SK-N-SH (cell line): ENCODE results near the gene FAM228B.

Source experiments
- EP300 ChIP-seq, 2 experiments: IDR thresholded peaks; 2 replicates each; pipeline versions ENCODE4 v1.4.0 to v1.6.1; 2012; ENCODE audit warnings: borderline replicate concordance in 1 of 2, low read depth in 1 of 2, low read length in 1 of 2
- NRF1 ChIP-seq: IDR thresholded peaks from 2 replicates; pipeline ENCODE4 v1.6.1; 2012; ENCODE audit warnings: low read depth, mild to moderate bottlenecking, low read length
- RCOR1 ChIP-seq: fragments of 150-350 bp; IDR thresholded peaks from 2 replicates; pipeline ENCODE4 v1.6.1; 2017; ENCODE audit warnings: antibody characterized with exemption, low read length
- RFX5 ChIP-seq: IDR thresholded peaks from 2 replicates; pipeline ENCODE4 v1.6.1; 2012; ENCODE audit warnings: mild to moderate bottlenecking, improper control_type of control experiment, low read length
- RXRA ChIP-seq: IDR thresholded peaks from 2 replicates; pipeline ENCODE4 v1.4.0; 2012; ENCODE audit warnings: low read depth, mild to moderate bottlenecking, borderline replicate concordance
- SMC3 ChIP-seq: IDR thresholded peaks from 2 replicates; pipeline ENCODE4 v1.6.1; 2012; ENCODE audit warnings: low read depth, low read length, improper control_type of control experiment
- TAF1 ChIP-seq: IDR thresholded peaks from 2 replicates; pipeline ENCODE4 v1.6.1; 2012; ENCODE audit warnings: low read depth, mild to moderate bottlenecking, low read length, moderate library complexity, borderline replicate concordance
- TCF12 ChIP-seq: IDR thresholded peaks from 2 replicates; pipeline ENCODE4 v1.4.0; 2012
- TEAD4 ChIP-seq: IDR thresholded peaks from 2 replicates; pipeline ENCODE4 v1.4.0; 2012; ENCODE audit warnings: mild to moderate bottlenecking, borderline replicate concordance; ENCODE audit not compliant: insufficient read depth
- YY1 ChIP-seq: IDR thresholded peaks from 2 replicates; pipeline ENCODE4 v1.4.0; 2012; ENCODE audit warnings: low read depth, mild to moderate bottlenecking
- TF ChIP-seq, protein P1 (sequence below): fragments of 200-600 bp; sonication (generic); IDR thresholded peaks from 2 replicates; pipeline ENCODE4 v1.6.1; 2017; ENCODE audit warnings: antibody characterized with exemption, mild to moderate bottlenecking, moderate library complexity
- TF ChIP-seq, protein P2 (sequence below): IDR thresholded peaks from 2 replicates; pipeline ENCODE4 v1.6.1; 2012; ENCODE audit warnings: mild to moderate bottlenecking, low read depth, low read length, moderate library complexity
- TF ChIP-seq, protein P3 (sequence below): fragments of 150-350 bp; IDR thresholded peaks from 2 replicates; pipeline ENCODE4 v1.6.1; 2017; ENCODE audit warnings: antibody characterized with exemption, low read length, low read depth, borderline replicate concordance
- TF ChIP-seq, protein P4 (sequence below): IDR thresholded peaks from 2 replicates; pipeline ENCODE4 v1.4.0; 2012; ENCODE audit warnings: low read depth, borderline replicate concordance

DNA sequence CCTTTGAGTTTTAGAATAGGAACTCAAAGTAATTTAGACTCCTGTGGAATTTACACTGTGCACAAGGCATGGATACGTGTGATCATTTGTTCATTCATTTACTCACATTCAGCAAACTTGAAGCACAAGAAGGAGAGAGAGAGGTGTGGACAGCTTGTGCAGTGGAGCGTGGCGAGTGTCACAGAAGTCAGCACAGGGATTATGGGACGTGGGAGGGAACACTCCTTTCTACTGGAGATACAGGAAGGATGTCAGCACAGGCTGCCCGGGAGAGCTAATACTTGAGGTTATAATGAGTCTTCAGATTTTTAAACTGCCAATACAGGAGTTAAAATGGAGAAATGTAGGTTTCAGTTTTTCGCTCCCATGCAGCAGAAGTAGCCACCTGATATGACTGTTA, 58.6 kb downstream of the FAM228B start:
- TF ChIP-seq, protein P1, sequence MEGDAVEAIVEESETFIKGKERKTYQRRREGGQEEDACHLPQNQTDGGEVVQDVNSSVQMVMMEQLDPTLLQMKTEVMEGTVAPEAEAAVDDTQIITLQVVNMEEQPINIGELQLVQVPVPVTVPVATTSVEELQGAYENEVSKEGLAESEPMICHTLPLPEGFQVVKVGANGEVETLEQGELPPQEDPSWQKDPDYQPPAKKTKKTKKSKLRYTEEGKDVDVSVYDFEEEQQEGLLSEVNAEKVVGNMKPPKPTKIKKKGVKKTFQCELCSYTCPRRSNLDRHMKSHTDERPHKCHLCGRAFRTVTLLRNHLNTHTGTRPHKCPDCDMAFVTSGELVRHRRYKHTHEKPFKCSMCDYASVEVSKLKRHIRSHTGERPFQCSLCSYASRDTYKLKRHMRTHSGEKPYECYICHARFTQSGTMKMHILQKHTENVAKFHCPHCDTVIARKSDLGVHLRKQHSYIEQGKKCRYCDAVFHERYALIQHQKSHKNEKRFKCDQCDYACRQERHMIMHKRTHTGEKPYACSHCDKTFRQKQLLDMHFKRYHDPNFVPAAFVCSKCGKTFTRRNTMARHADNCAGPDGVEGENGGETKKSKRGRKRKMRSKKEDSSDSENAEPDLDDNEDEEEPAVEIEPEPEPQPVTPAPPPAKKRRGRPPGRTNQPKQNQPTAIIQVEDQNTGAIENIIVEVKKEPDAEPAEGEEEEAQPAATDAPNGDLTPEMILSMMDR = no peak
- no peak for TF ChIP-seq RFX5
- no peak for TF ChIP-seq YY1
- TF ChIP-seq, protein P2, sequence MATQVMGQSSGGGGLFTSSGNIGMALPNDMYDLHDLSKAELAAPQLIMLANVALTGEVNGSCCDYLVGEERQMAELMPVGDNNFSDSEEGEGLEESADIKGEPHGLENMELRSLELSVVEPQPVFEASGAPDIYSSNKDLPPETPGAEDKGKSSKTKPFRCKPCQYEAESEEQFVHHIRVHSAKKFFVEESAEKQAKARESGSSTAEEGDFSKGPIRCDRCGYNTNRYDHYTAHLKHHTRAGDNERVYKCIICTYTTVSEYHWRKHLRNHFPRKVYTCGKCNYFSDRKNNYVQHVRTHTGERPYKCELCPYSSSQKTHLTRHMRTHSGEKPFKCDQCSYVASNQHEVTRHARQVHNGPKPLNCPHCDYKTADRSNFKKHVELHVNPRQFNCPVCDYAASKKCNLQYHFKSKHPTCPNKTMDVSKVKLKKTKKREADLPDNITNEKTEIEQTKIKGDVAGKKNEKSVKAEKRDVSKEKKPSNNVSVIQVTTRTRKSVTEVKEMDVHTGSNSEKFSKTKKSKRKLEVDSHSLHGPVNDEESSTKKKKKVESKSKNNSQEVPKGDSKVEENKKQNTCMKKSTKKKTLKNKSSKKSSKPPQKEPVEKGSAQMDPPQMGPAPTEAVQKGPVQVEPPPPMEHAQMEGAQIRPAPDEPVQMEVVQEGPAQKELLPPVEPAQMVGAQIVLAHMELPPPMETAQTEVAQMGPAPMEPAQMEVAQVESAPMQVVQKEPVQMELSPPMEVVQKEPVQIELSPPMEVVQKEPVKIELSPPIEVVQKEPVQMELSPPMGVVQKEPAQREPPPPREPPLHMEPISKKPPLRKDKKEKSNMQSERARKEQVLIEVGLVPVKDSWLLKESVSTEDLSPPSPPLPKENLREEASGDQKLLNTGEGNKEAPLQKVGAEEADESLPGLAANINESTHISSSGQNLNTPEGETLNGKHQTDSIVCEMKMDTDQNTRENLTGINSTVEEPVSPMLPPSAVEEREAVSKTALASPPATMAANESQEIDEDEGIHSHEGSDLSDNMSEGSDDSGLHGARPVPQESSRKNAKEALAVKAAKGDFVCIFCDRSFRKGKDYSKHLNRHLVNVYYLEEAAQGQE = no peak
- no peak for TF ChIP-seq TAF1
- no peak for TF ChIP-seq EP300 (IDR thresholded peaks at IDR 0.05; ENCODE audit: borderline replicate concordance in 1 of 2, low read depth in 1 of 2, low read length in 1 of 2)
- TF ChIP-seq, protein P3, sequence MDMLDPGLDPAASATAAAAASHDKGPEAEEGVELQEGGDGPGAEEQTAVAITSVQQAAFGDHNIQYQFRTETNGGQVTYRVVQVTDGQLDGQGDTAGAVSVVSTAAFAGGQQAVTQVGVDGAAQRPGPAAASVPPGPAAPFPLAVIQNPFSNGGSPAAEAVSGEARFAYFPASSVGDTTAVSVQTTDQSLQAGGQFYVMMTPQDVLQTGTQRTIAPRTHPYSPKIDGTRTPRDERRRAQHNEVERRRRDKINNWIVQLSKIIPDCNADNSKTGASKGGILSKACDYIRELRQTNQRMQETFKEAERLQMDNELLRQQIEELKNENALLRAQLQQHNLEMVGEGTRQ = no peak
- TF ChIP-seq, protein P4, sequence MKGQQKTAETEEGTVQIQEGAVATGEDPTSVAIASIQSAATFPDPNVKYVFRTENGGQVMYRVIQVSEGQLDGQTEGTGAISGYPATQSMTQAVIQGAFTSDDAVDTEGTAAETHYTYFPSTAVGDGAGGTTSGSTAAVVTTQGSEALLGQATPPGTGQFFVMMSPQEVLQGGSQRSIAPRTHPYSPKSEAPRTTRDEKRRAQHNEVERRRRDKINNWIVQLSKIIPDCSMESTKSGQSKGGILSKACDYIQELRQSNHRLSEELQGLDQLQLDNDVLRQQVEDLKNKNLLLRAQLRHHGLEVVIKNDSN = no peak
- no peak for TF ChIP-seq RCOR1
- TF ChIP-seq NRF1 = no peak
- no peak for TF ChIP-seq TCF12
- no peak for TF ChIP-seq TEAD4
- TF ChIP-seq RXRA = no peak
- TF ChIP-seq SMC3 = no peak
